ENCODE data around the gene PLXNC1.
"Not testable (repeated sequence)": the region's sequence is repeated elsewhere in the genome, so short reads cannot be mapped to it uniquely, and the experiment has no call there.

The PLXNC1 gene

DNA sequence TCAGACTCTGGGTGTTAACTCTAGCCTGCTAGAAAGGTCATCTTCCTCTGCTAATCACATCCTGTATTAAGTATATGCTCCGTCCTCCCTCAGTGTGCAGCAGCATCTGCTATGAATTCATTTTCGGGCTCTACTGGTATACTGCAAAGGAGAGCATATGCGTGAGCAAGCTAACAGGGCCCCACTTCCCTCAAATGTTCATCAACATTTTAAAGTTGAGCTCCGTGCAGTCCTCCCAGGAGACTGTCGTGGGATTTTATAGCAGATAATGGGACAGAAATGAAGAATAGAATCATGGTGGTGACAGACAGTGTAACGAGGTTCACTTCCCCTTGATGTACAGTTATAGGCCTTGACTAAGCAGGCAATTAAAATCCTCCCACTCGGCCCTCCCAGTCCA, 131.7 kb downstream of the PLXNC1 start:
- DNase-seq (ENCODE audit: extremely low spot score, insufficient read length, low read depth) (no peak), FAIRE-seq (no peak)

DNA sequence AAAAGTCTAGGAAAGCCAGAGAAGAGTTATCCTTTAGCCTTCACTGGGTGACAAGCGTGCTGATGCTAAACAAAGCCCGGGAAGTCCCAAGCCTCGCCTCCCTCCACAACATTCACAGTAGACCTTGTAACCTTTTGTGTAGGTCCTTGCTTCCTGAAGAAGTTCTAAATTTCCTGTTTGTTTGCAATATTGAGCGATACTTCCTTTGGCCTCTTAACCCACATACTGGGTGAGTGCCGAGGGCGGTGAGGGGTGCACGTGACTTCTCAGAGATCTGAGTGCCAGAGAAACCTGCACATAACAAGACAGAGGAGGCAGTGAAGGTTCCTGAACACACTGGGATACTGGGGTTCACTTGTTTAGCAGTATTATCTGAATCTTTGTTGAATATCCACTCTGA, 134.3 kb downstream of the PLXNC1 start:
- no peak for DNase-seq (ENCODE audit: extremely low spot score, insufficient read length, low read depth)
- FAIRE-seq, result peak; percentile 47

DNA sequence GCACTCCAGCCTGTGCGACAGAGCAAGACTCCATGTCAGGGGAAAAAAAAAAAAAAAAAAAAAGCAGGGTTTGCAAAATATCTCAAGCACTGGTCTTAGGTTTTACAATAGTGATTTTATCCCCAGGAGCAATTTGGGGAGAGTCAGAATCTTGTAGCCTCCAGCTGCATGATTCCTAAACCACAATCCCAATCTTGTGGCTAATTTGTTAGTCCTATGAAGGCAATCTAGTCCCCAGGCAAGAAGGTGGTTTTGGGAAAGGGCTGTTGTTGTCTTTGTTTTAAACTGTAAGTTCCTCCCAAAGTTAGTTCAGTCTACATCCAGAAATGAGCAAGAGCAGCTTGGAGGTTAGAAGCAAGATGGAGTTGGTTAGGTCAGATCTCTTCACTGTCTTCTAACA, 135.7 kb downstream of the PLXNC1 start:
- DNase-seq (ENCODE audit: extremely low spot score, insufficient read length, low read depth) (no peak), FAIRE-seq (no peak)

DNA sequence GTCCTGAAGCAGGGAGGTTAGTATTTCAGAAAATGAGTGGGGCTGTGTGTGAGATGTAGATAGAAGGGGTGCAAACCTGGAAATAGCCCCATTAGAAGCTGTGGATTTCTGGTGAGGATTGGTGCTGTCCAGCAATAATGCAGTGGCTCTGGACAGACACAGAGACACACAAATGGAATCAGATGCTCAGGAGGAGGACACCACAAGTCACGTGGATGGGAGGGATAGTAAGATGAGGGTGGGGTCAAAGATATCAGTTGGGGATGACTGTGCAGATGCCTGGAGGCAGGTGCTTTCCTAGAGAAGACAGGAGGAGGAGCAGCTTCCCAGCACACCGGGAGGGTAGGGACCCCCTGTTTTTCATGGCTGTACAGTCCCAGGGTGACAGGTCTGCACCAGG, 136.5 kb downstream of the PLXNC1 start:
- DNase-seq (ENCODE audit: extremely low spot score, insufficient read length, low read depth), result no peak
- no peak for FAIRE-seq

DNA sequence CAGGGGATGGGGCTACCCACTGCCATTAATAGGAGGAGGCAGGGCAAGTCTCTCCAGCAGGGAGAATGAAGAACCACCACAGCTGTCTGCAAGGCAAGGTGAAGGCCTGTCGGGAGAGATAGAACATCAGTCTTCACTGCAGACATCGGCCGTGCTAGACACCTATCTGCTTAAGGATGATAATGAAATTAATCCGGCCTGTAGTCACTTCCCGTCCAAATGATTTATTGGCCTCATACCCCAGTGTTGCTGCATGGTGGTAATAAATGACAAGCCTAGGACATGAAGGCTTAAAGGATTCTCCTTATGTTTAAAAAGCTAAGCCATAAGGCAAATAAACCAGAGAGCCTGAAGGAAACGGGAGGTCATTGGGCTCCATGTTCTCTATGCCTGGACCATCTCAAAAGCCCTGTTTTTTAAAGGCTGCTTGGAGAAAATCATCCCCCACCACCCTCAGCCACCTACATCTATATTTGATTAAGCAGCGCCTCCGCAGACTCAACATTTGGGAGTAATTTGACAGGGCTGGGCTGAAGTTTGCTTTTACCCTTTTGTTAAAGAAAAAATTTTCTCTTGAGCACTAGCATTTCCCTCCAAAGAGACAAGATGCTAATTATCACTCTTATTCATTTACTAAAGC, 137.7 kb downstream of the PLXNC1 start:
- no peak for FAIRE-seq
- DNase-seq (ENCODE audit: extremely low spot score, insufficient read length, low read depth), result no peak

DNA sequence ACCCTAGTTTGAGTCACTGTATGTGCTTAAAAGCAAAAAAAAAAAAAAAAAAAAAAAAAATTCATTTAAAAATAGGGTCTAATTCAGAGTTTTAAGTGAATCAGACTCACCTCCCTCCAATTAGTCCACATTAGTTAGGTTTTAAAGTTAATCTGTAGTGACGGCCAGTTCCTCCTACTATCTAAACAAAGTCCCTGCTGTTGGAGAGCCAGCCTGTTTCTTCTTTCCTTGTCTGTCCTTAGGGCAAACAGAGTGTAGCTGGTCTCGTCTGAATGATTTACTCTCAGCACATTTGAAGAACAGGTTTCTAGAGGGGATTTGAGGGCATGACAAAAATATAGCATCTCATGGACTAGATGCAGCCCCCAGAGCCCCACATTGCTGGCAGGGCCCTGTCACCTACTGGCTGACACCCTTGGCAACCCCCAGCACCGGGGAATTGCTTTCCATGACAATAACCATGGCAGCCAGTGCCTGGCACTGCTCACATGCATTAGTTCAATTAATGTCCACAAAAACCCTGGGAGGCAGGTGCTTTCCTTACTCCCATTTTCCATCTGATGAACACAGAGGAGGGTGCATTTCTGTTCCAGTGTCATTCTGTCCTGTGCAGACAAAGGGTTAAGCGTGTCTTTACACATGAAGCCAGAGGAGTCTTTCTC, 138.3 kb downstream of the PLXNC1 start:
- no peak for FAIRE-seq
- DNase-seq (ENCODE audit: extremely low spot score, insufficient read length, low read depth), result no peak

DNA sequence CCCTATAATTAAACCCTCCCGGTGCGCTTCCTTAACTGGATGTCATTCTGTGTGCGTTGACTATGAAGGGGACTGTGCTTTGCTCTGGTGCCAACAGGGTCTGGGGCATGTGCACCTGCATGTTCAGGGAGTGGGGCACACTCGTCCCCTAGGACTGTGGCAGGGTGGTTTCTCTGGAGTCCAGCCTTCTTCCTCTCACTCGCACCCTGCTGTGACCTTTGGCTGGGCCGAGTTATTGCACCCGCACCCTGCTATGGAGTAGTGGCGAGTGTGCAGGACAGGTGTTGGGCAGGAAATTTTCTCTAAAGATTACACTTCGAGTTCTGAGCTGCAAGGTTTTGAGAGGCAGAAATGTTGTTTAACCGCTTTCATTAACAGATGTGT, 138.9 kb downstream of the PLXNC1 start:
- no peak for FAIRE-seq
- no peak for DNase-seq (ENCODE audit: extremely low spot score, insufficient read length, low read depth)

DNA sequence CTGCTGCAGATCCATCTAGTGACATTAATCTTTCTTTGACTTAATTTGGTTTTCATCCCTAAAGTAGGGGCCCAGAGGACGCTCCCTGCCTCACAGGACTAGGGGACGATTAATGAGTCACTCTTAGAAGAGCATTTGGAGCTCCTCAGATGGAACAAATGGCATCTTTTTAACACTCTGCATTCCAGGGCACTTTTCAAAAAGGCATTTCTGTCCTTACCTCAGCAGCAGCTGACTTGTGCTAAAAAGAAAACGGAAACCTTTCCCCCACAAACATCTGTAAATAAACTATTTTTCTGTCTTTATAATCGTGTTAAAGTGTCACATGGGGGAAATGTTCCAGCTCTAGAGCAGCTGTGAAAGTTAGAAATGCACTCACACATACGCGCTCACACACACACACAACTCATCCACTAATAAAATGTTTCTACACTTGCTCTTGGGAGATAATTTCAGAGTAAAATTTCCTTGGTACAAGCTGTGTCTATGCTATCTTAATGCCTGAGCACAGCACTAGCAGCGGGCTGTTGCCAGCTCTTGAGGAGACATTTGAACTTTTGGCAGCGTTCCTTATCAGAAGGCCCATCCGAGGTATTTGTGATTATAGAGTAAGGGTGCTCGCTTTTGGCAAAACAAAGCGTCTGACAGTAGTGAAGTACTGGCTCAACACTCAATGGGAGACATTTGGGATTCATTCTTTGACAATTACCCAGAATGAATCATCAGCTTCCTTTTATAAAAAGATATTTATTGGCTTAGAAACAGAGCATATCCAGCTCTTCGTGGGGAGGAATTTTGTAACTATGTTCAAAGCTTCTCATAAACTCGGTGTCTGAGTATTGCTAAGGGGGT, 141.3 kb downstream of the PLXNC1 start:
- FAIRE-seq, result no peak
- DNase-seq (ENCODE audit: extremely low spot score, insufficient read length, low read depth), result no peak

DNA sequence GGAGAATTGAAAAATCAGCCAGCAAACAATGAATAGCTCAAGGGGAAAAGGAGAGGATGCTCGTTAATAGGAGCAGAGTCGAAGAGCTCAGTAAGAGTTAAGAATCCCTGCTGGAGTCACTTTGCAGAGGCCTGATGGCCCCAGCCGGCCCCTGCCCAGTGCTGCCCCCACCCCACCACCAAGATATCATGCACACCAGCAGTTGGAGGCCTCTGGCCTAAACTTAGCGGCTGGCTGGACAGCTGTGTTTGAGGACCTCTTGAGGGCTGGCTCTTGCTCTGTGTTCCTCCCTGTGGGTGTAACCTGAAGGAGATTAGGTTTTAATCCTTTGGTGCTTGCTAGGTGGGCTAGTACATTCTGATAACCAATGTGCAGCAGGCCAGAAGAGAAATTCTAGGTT, 142.0 kb downstream of the PLXNC1 start:
- FAIRE-seq (no peak), DNase-seq (ENCODE audit: extremely low spot score, insufficient read length, low read depth) (no peak)

DNA sequence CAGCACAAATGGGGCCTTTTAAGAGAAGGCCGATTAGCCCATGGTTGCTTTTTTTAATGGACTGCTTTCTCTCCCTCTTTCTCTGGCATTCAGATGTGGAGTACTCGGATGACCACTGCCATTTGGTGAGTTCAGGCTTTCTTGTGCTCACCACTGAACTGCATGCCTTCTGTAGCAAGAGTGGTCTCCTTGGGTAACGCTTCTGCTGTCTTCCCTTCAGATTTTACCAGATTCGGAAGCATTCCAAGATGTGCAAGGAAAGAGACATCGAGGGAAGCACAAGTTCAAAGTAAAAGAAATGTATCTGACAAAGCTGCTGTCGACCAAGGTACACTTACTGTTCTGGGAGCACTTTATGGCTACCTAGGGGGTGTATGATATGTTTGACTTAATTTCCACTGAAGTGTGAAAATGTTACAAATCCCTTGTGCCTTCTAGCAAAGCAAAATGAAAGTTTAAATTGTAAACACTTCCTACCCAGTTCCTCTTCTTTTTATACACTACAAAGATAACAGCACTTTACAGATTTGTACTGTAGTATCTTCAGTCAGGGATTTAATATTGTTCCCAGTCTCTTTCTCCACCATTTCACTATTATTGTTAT, 148.8 kb downstream of the PLXNC1 start:
- peak; percentile 44 for FAIRE-seq
- DNase-seq (ENCODE audit: extremely low spot score, insufficient read length, low read depth), result no peak

DNA sequence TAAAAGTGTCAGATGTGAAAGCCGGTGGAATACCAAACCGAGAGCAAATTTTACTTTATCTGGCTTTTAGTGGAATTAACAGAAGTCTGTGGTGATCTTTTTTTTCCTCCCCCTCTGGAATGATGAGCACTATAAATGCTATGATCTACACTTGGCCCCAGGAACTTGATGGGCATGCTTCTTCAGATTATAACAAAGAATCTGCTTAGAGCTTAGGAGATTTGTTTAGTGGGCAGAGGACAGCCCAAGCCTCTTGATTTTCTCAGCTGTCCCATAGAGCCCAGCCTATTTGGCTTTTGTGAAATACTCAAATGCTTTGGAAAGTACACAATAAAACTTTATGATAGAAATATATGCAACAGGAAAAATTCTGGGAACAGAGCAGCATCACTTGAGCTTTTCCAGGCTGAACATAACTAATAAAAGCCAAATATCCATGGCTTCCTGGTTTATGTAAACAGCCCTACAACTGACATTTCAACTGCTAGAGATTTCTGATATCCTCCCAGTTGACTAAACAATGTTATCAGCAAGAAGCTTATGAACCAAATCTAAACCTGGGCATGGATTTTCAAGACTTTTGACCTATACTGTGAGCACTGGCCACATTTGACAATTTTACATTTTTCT, 149.6 kb downstream of the PLXNC1 start:
- FAIRE-seq (no peak), DNase-seq (ENCODE audit: extremely low spot score, insufficient read length, low read depth) (no peak)

DNA sequence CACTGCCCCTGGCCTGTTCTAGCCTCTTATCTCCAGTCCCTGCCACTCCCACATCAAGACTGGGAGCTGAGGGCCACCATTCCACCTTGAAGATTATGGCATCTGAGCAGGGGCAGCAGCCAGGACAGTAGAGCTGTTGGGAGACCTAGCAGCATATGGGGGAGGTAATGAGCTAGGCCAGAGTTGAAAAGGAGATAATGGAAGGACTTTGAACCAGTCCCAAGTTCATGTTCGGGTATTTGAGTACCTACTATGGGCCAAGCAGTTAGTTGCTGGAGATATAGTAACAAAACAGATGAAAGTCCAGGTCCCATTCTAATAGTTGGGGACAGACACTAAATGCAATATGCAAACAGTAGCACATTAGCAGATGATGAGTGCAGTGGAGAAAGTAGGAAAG, 151.5 kb downstream of the PLXNC1 start:
- no peak for FAIRE-seq
- DNase-seq (ENCODE audit: extremely low spot score, insufficient read length, low read depth), result no peak

DNA sequence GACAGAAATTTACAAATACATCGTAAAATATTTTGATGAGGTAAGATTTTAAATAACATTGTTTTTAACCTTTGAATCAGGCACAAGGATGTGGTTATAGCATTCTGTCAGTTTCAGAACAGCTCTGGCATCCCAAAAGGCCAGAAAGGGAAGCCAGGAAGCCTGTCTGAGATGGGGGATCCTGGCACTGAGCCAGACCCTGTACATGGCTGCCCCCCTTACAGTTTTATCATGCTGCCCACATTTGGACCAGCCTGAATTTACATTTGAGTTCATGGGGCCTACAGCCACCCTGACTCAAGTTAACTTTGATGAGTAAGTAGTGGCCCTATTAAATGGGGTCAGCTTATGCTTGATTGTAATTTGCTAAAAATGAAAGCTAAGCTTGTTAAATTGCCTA, 155.6 kb downstream of the PLXNC1 start:
- DNase-seq (ENCODE audit: extremely low spot score, insufficient read length, low read depth), result no peak
- FAIRE-seq, result no peak

DNA sequence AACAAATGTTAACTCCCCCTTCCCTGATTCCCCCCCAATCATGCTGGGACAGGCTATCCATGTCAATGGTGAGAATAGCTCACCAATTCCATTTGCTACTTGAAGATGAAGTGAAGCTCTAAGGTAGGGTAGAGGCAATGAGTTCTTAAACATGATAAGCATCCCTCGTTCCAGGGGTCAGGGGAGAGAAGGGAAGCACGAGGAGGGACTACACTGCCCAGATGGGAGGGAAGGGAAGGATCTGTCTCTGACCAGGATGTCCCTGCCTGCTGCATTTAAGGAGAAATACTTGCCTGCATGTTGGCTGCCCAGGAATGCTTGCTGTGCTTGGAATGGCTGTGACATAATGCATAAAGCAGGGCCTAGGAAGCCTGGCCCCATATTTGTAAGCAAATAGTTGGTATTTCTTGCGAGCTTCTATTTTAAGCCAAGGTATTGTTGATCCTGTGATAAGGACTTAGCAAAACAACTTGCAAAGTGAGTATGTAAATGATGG, 156.2 kb downstream of the PLXNC1 start:
- FAIRE-seq, result no peak
- no peak for DNase-seq (ENCODE audit: extremely low spot score, insufficient read length, low read depth)

DNA sequence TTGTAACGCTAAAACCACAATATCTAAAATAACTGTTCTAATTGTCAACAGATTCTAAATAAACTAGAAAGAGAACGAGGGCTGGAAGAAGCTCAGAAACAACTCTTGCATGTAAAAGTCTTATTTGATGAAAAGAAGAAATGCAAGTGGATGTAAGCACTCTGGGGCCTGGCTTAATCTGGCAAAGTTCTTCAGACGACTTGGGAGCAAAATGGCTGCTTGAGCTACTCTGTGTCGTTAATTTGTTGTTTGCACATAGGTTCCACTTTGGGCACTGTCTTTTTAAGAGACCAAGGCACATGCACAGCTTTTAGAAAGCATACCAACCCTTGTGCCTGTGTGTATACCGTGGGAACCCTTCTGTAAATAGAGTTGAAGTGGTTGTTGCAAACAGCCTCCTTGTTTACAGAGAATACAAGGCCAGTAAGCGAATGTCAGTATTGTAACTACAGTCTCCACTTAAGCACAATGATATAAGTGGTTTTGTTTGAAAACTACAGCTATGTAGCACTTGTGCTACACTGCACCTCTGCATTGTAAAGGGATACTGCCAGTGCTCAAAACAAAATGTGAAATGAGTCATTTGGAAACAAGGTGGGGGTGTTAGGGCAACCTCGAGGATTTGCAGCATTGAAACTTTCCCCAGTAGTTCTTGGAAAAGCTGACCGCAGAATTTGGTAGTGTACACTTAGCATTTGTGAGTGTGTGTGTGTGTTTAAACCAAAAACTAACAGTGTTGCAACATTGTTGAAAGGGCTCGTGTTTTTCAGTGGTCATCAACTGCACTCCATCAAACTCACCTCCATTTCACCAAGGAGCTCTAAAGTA, 157.0 kb downstream of the PLXNC1 start:
- DNase-seq (ENCODE audit: extremely low spot score, insufficient read length, low read depth), result no peak
- FAIRE-seq, result peak; percentile 89

DNA sequence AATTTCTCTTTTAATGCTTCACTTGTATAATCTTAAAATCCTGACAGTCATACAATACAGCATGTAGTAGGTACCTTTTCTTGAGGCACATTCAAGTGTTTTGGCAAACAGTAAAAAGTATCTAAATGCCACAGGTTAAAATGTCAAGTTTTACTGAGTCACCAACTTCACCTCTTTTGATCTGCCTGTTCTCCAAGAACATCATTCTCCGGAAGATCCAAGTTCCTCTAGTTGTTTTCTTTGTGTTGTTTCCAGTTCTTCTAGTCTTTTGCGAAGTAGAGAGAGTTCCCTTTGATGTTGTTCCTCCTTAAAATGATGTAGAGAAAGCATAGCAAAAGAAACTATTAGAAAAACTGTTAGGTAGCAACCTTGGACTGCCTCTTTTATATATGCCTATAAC, 160.2 kb downstream of the PLXNC1 start:
- FAIRE-seq, result peak; percentile 53
- no peak for DNase-seq (ENCODE audit: extremely low spot score, insufficient read length, low read depth)

DNA sequence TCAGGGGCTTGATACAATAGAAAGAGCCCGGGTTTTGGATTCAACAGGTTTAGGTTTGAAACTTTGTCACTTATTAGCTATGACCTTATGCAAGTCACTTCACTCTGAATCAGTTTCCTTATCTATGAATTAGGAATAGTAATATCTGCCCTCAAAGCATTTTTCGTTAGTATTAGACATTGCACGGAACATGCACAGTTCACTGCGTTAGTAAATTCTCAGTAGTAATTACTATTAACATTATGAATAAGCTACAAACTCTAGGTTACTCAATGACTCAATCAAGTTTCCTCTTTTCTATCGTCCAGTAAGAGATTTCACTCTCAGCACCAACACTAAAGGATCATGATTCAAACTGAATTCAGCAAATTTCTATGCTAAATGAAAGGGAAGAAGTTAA, 161.0 kb downstream of the PLXNC1 start:
- FAIRE-seq (peak; percentile 75), DNase-seq (ENCODE audit: extremely low spot score, insufficient read length, low read depth) (peak; percentile 14)

DNA sequence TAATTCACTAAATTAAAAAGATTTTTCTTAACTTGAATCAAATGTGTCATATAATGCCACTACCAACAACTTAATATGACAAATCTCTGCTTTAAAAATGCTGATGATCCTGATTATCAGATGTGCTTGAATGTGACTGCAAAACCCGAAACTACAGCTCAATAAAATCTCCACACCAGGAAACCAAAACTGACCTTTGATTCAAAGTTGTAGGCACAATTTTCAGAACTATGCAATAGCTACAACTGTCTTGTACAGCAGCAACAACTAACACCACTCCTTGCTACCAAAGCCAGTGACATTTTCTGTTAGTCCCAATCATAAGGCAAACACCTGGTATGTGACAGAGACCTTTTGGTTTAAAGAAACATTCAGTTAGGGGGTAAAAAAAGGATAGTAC, 164.0 kb downstream of the PLXNC1 start:
- DNase-seq (ENCODE audit: extremely low spot score, insufficient read length, low read depth) (no peak), FAIRE-seq (no peak)

DNA sequence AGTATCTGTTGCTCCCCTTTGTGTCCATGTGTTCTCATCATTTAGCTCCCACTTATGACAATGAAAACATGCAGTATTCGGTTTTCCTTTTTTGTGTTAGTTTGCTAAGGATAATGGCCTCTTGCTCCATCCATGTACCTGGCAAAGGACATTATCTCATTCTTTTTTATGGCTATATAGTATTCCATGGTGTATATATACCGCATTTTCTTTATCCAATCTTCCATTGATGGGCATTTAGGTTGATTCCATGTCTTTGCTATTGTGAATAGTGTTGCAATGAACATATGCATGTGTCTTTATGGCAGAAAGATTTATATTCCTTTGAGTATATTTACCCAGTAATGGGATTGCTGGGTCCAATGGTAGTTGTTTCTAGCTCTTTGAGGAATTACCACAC, 168.2 kb downstream of the PLXNC1 start:
- FAIRE-seq; DNase-seq (ENCODE audit: extremely low spot score, insufficient read length, low read depth): not testable (repeated sequence)

Measured in GM18507 (cell line).